CD4-positive, alpha-beta T cell (primary cell): ENCODE measurements around the gene EXOC6. TPM values are rescaled to one million over a fixed set of nuclear protein-coding genes. Genes with fewer than 3 reads are reported as not detected.

Experiments
- ATAC-seq: fragments of 200-7000 bp; cut with Tn5 transposase; one replicate; pipeline ENCODE4 v1.10.0; 2022; ENCODE audit warnings: mild to moderate bottlenecking; ENCODE audit not compliant: poor library complexity
- CTCF ChIA-PET: fragments of 350-600 bp; sonication (Branson Sonifier 250); formaldehyde crosslinking; loops from one replicate; lab custom pipeline; 2021; ENCODE audit warnings: antibody characterized with exemption, inconsistent platforms; lab: Charles Lee
- POLR2A ChIA-PET: fragments of 350-600 bp; sonication (Branson Sonifier 250); formaldehyde crosslinking; loops from one replicate; lab custom pipeline; 2021; ENCODE audit warnings: antibody characterized with exemption, inconsistent platforms; lab: Charles Lee
- DNase-seq, 14 experiments: peaks; one replicate each; pipeline ENCODE4 v3.0.0-alpha.2; 2013 to 2020; ENCODE audit warnings: mixed read lengths in 2 of 14
- H3K27ac ChIP-seq, 2 donors: one replicate each; pipeline versions ENCODE4 v1.5.1 to v1.7.0; 2013; ENCODE audit warnings: low read length in 2 of 2, low read depth in 1 of 2, mild to moderate bottlenecking in 1 of 2
- H3K27me3 ChIP-seq, 2 experiments: 1 replicate in 1 of 2; 2 replicates in 1 of 2; pipeline versions ENCODE4 v1.6.1 to v1.7.0; 2013; ENCODE audit warnings: low read length in 2 of 2, control low read depth in 1 of 2, mild to moderate bottlenecking in 1 of 2, moderate library complexity in 1 of 2; ENCODE audit not compliant: insufficient read depth in 2 of 2, control insufficient read depth in 1 of 2
- H3K36me3 ChIP-seq: one replicate; pipeline ENCODE4 v1.6.1; 2013; ENCODE audit warnings: low read length, control low read depth; ENCODE audit not compliant: insufficient read depth
- H3K4me1 ChIP-seq: one replicate; pipeline ENCODE4 v1.6.1; 2013; ENCODE audit warnings: low read length, control low read depth; ENCODE audit not compliant: insufficient read depth
- H3K4me3 ChIP-seq: one replicate; pipeline ENCODE4 v1.5.1; 2013; ENCODE audit warnings: mild to moderate bottlenecking, low read length, moderate library complexity
- H3K9me3 ChIP-seq, 2 experiments: 1 replicate in 1 of 2; 2 replicates in 1 of 2; pipeline versions ENCODE4 v1.6.1 to v1.7.0; 2013; ENCODE audit warnings: low read length in 2 of 2, mild to moderate bottlenecking in 2 of 2, control low read depth in 1 of 2, moderate library complexity in 1 of 2; ENCODE audit not compliant: control insufficient read depth in 1 of 2, insufficient read depth in 1 of 2
- H3K27ac Mint-ChIP-seq: one replicate; pipeline ENCODE4 v1.8.0; 2020; ENCODE audit warnings: mixed read lengths
- H3K27me3 Mint-ChIP-seq: one replicate; pipeline ENCODE4 v1.8.0; 2021; ENCODE audit warnings: mixed read lengths
- H3K36me3 Mint-ChIP-seq: one replicate; pipeline ENCODE4 v1.8.0; 2021; ENCODE audit warnings: low read depth, mixed read lengths
- H3K4me1 Mint-ChIP-seq: one replicate; pipeline ENCODE4 v1.8.0; 2021; ENCODE audit warnings: low read depth, mixed read lengths
- H3K4me3 Mint-ChIP-seq: one replicate; pipeline ENCODE4 v1.8.0; 2020; ENCODE audit warnings: mild to moderate bottlenecking, mixed read lengths
- H3K9me3 Mint-ChIP-seq: one replicate; pipeline ENCODE4 v1.8.0; 2020; ENCODE audit warnings: mixed read lengths
- CTCF ChIP-seq: fragments of 200-600 bp; IDR thresholded peaks from one replicate; pipeline ENCODE4 v1.8.0; 2022; ENCODE audit warnings: antibody characterized with exemption, mild to moderate bottlenecking
- intact Hi-C, 2 experiments: fragments of 100-400 bp; cut with DNase I in 1 of 2; cut with micrococcal nuclease in 1 of 2; formaldehyde crosslinking; loops; one replicate each; pipeline versions ENCODE4 v1.15.1 to v1.9.0; 2023 to 2025; cut with DNase I, micrococcal nuclease
- total RNA-seq, 174 experiments: library from RNA in 2 of 174; stranded (reverse) in 2 of 174; gene quantifications; one replicate each; pipeline ENCODE4 v1.2.3 and lab custom pipeline; 2021 to 2026

The EXOC6 gene
- total RNA-seq, 2 experiments from 2014 or later: 6.6 to 7.4 TPM

- ATAC-seq: no peak
- Mint-ChIP-seq H3K9me3 (no peaks in the 10 kb centered on the region), H3K27ac (no peak overlapping the region), H3K4me3 (no peak overlapping the region), H3K4me1 (no peaks in the 10 kb centered on the region), H3K27me3 (peaks cover 13% of the 10 kb centered on the region), H3K36me3 (no peaks in the 10 kb centered on the region)
- intact Hi-C loops: no loop called here
- ChIA-PET CTCF (no interaction called here), POLR2A (no interaction called here)
- no peak for TF ChIP-seq CTCF
- Histone ChIP-seq H3K4me1 (no peaks in the 10 kb centered on the region), H3K27ac (no peak overlapping the region), H3K9me3 (no peaks in the 10 kb centered on the region), H3K36me3 (no peaks in the 10 kb centered on the region), H3K4me3 (no peak overlapping the region), H3K27me3 (no peaks in the 10 kb centered on the region)
- DNase-seq: no peak
Measured at GRCh38 chr10:93091960-93092359, 243.6 kb downstream of the EXOC6 start.

DNA sequence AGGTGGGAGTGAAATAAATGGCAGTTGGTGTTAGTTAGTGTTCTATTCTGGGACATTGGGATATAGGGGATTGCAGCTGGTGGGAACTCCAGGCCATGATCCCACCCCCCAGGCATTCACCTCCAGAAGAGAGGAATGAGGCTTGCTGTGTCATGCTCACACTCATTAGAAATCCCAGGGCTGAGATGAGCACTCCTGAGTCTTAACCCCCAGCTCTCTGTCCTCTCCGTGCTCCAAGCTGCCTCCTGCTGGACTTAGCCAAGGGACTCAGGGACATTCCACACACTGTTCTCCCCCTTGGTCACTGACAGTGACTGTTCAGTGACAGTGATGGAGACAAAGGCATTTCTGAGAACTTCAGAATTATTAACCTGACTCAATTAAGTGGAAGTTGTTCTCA, 246.9 kb downstream of the EXOC6 start:
- ATAC-seq: no peak
- H3K4me1 Mint-ChIP-seq: no peaks in the 10 kb centered on the region

DNA sequence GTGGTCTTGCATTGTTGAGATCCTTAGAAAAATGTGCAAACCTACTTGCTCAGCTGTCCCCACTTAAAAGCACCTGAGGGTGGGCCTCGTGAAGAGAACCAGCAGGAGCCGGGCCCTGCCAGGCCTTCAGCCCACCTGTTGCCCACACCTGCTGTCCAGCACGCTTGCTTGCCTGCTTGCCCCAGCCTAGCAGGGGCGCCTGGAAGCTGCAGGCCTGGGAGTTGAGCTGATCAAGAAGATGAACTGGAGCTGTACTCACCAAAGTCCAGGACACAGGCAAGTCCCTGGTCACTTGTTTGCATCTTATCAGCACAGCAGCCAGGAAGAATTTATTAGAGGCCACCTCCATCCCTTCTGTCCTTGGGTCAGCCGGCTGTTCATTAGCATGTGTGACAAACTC, 248.6 kb downstream of the EXOC6 start:
- no peak for TF ChIP-seq CTCF
- Histone ChIP-seq H3K27me3 (no peaks in the 10 kb centered on the region), H3K36me3 (no peaks in the 10 kb centered on the region), H3K9me3 (no peaks in the 10 kb centered on the region), H3K27ac (no peak overlapping the region), H3K4me1 (no peaks in the 10 kb centered on the region), H3K4me3 (no peak overlapping the region)
- Mint-ChIP-seq H3K36me3 (no peaks in the 10 kb centered on the region), H3K27me3 (no peaks in the 10 kb centered on the region), H3K4me1 (no peaks in the 10 kb centered on the region), H3K9me3 (no peaks in the 10 kb centered on the region), H3K27ac (no peak overlapping the region), H3K4me3 (no peak overlapping the region)
- intact Hi-C loops: no loop called here
- no peak for ATAC-seq
- no peak for DNase-seq
- ChIA-PET CTCF (no interaction called here), POLR2A (no interaction called here)

More for the DNA sequence above, 246.9 kb downstream of the EXOC6 start:
- Mint-ChIP-seq H3K27ac (no peak overlapping the region), H3K9me3 (no peaks in the 10 kb centered on the region), H3K27me3 (peaks cover 6% of the 10 kb centered on the region), H3K36me3 (no peaks in the 10 kb centered on the region), H3K4me3 (no peak overlapping the region)
- H3K27ac ChIP-seq: no peak overlapping the region
- H3K27me3 ChIP-seq: no peaks in the 10 kb centered on the region
- intact Hi-C loops: no loop called here
- no peaks in the 10 kb centered on the region for H3K9me3 ChIP-seq
- no peak for DNase-seq
- ChIA-PET POLR2A (no interaction called here), CTCF (no interaction called here)
- H3K36me3 ChIP-seq: no peaks in the 10 kb centered on the region
- no peak overlapping the region for H3K4me3 ChIP-seq
- no peaks in the 10 kb centered on the region for H3K4me1 ChIP-seq
- TF ChIP-seq CTCF: no peak
